Measurements from ENCODE around the gene SOWAHA. TPM values are rescaled to one million over a fixed set of nuclear protein-coding genes. Genes with fewer than 3 reads are reported as not detected.

SOWAHA gene
- total and polyA plus RNA-seq, 2 of the 4 experiments (the other 2 are of a cell fraction): 0.03 TPM; not detected in 1

DNA sequence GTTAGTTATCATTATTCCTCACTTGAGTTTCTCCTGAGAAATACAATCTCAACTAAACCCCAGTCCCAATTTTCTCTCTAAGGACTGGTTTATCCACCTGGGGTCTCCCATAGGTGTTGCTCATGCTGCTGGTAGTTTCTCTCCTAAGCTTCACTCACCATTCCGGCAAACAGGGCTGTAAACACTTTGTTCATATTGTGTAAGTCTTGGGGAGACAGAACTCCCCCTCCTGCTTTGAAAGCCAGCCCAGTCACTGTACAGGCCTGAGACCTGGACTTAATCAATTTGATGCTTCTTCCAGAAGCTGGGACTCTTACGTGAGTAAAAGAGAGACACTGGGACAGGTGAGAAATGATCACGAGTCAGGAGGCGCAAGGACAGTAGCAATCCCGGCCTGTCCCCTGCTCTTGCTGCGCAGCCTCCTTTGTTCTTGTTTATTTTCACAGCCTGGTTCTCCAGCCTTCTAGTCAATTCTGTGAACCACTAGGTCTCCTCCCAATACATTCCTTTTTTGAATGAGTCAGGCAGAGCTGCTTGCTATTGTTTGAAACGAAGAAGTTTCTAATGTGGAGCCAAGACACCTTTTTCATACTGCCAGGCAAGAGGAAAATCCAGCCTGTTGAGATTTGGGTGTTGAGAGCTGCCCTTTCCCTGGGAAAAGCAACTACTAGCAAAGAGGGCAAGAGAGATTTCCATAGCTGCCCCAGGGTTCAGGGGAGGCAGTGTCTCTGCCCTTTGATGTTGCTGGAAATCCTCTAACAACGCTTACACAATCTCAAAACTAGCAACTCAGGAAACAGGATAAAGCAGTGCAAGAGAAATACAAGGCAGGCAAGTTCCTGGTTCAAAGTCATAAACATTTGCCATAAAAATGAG is 26.6 kb downstream of the SOWAHA start:
- 20% methylated on average over 1 of the region's 8 CpGs; no CpG with 5 or more reads in 1 of the 2 experiments for WGBS, 2 experiments (ENCODE audit: extremely low coverage in 2 of 2, insufficient read length in 1 of 2)
- Histone ChIP-seq H3K56ac (ENCODE audit: extremely low read depth, insufficient read depth, low read length) (peak overlapping the region; percentile 74), H3K4ac (ENCODE audit: low read depth, low read length) (peak overlapping the region; percentile 90), H4K20me1 (ENCODE audit: insufficient read depth, low read length) (no peaks in the 10 kb centered on the region), H2AK5ac (ENCODE audit: low read depth, low read length) (peak overlapping the region; percentile 28), H3K23ac (ENCODE audit: low read depth, low read length) (peak overlapping the region; percentile 68; the same call in 1 of the 2 replicates), H2AFZ (replicated peaks; ENCODE audit: low read length, poor library complexity) (peak overlapping the region; percentile 89), H3K9ac (ENCODE audit: low read depth, low read length) (peak overlapping the region; percentile 60), H3K36me3 (ENCODE audit: control insufficient read depth, insufficient read depth, low read length) (no peaks in the 10 kb centered on the region), H3K79me1 (ENCODE audit: low read depth in 1 of 2, low read length in 2 of 2) (no peaks in the 10 kb centered on the region), H3K4me3 (ENCODE audit: insufficient read depth, low read depth, low read length) (no peak overlapping the region), H3K4me1 (ENCODE audit: control insufficient read depth, insufficient read depth, low read length) (peaks cover 19% of the 10 kb centered on the region), H3K27me3 (ENCODE audit: control insufficient read depth, insufficient read depth, low read length) (no peaks in the 10 kb centered on the region), H2BK120ac (ENCODE audit: low read depth, low read length) (peak overlapping the region; percentile 92), H3K14ac (replicated peaks; ENCODE audit: low read depth, low read length) (peak overlapping the region; percentile 74), H3K27ac (ENCODE audit: insufficient read depth, low read length) (peak overlapping the region; percentile 95), H4K8ac (ENCODE audit: low read depth in 2 of 2, low read length in 2 of 2) (peak overlapping the region; percentile 46 to 89), H4K91ac (ENCODE audit: insufficient read depth, low read depth, low read length) (peak overlapping the region; percentile 84), H3K4me2 (ENCODE audit: low read depth, low read length) (peak overlapping the region; percentile 86), H3K9me1 (ENCODE audit: insufficient read depth, low read length) (peaks cover 7% of the 10 kb centered on the region), H2BK20ac (ENCODE audit: low read depth, low read length) (peak overlapping the region; percentile 83), H3K18ac (ENCODE audit: low read depth, low read length) (peak overlapping the region; percentile 92), H2AK9ac (replicated peaks; ENCODE audit: low read depth, low read length, poor library complexity) (peak overlapping the region; percentile 65), H2BK15ac (ENCODE audit: low read depth, low read length) (peak overlapping the region; percentile 86; the same call in 2 of the 3 replicates), H4K5ac (ENCODE audit: low read depth, low read length) (peak overlapping the region; percentile 95), H3K9me3 (ENCODE audit: control insufficient read depth, insufficient read depth, low read length) (no peaks in the 10 kb centered on the region), H2BK5ac (ENCODE audit: low read depth, low read length, poor library complexity, severe bottlenecking) (peak overlapping the region; percentile 93)
- ATAC-seq (ENCODE audit: low read depth) (peak; percentile 97), DNase-seq (peak; percentile 87)
- in situ Hi-C loops (cut with MboI; ENCODE audit: low sequenced_read_pairs) (no loop called here), dilution Hi-C loops (cut with HindIII; ENCODE audit: low sequenced_read_pairs, unreplicated experiment) (no loop called here), intact Hi-C loops (cut with micrococcal nuclease) (no loop called here)
- no TSS peak for BruUV-seq (replicated peaks)
- ChIA-PET POLR2A (ENCODE audit: unreplicated experiment) (interaction anchor here (1.0 kb wide), 1 partner anchor 44 kb away, joined by 3 read pairs; no protein-coding TSS in a partner anchor), CTCF (interaction anchor here (0.7 to 1.0 kb wide), 2 partner anchors 43 to 305 kb away, joined by 3 read pairs; no protein-coding TSS in a partner anchor)
- no peak for TF ChIP-seq MAFK (IDR thresholded peaks at IDR 0.05; ENCODE audit: low read depth, low read length)
- no peak for TF ChIP-seq RAD21 (IDR thresholded peaks at IDR 0.05; ENCODE audit: low read length)
- no peak for TF ChIP-seq MXI1 (IDR thresholded peaks at IDR 0.05; ENCODE audit: borderline replicate concordance, low read depth, low read length)
- TF ChIP-seq, protein P1, sequence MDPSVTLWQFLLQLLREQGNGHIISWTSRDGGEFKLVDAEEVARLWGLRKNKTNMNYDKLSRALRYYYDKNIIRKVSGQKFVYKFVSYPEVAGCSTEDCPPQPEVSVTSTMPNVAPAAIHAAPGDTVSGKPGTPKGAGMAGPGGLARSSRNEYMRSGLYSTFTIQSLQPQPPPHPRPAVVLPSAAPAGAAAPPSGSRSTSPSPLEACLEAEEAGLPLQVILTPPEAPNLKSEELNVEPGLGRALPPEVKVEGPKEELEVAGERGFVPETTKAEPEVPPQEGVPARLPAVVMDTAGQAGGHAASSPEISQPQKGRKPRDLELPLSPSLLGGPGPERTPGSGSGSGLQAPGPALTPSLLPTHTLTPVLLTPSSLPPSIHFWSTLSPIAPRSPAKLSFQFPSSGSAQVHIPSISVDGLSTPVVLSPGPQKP (IDR thresholded peaks at IDR 0.05; ENCODE audit: borderline replicate concordance, low read depth, low read length): no peak
- TF ChIP-seq BHLHE40 (IDR thresholded peaks at IDR 0.05; ENCODE audit: low read depth, low read length): peak; percentile 66
- no peak for TF ChIP-seq SMC3 (IDR thresholded peaks at IDR 0.05; ENCODE audit: low read depth, low read length)
- no peak for TF ChIP-seq MAZ (IDR thresholded peaks at IDR 0.05; ENCODE audit: borderline replicate concordance, low read depth, low read length)
- TF ChIP-seq USF2 (IDR thresholded peaks at IDR 0.05; ENCODE audit: low read depth, low read length): no peak
- TF ChIP-seq RFX5 (IDR thresholded peaks at IDR 0.05; ENCODE audit: low read depth, low read length): no peak
- TF ChIP-seq, protein P2, sequence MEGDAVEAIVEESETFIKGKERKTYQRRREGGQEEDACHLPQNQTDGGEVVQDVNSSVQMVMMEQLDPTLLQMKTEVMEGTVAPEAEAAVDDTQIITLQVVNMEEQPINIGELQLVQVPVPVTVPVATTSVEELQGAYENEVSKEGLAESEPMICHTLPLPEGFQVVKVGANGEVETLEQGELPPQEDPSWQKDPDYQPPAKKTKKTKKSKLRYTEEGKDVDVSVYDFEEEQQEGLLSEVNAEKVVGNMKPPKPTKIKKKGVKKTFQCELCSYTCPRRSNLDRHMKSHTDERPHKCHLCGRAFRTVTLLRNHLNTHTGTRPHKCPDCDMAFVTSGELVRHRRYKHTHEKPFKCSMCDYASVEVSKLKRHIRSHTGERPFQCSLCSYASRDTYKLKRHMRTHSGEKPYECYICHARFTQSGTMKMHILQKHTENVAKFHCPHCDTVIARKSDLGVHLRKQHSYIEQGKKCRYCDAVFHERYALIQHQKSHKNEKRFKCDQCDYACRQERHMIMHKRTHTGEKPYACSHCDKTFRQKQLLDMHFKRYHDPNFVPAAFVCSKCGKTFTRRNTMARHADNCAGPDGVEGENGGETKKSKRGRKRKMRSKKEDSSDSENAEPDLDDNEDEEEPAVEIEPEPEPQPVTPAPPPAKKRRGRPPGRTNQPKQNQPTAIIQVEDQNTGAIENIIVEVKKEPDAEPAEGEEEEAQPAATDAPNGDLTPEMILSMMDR (conservative IDR thresholded peaks at IDR 0.05; ENCODE audit: low read depth, low read length): no peak
- TF ChIP-seq NFE2L2 (IDR thresholded peaks at IDR 0.05; ENCODE audit: low read depth, low read length): no peak
- no peak for TF ChIP-seq CHD1 (IDR thresholded peaks at IDR 0.05; ENCODE audit: low read depth, low read length)
- no peak for TF ChIP-seq RCOR1 (IDR thresholded peaks at IDR 0.05; ENCODE audit: insufficient replicate concordance, low read length)
